GM18867 (cell line): ENCODE results near the gene RMND1.

Source experiments
- ATAC-seq: cut with Tn5 transposase; IDR thresholded peaks from one replicate; pipeline ENCODE4 v1.9.1; 2021; ENCODE audit warnings: mild to moderate bottlenecking, moderate library complexity; ENCODE audit not compliant: unreplicated experiment

RMND1 gene

DNA sequence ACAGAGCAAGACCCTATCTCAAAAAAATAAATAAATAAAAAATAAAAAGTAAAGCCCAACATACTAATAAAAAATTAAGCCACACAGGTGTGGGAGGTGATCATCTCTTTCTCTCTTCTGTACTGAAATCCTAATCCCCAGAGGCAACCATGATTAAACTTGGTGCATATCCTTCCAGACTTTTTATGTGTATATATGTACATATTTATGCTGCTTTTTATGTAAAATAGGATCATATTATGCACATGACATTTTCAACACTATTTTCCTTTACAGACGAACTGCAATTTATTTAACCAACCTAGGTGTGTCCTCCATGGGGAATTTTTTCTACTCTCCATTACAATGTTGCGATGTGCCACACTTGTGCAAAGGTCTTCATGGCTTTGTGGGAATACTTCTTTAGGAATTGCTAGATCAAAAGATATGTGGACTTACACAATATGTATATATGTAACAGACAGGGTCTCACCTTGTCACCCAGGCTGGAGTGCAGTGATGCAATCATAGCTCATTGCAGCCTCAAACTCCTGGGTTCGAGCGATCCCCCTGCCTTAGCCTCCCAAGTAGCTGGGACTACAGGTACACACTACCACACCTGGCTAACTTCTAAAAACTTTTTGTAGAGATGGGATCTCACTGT, 23.7 kb downstream of the RMND1 start:
- no peak for ATAC-seq

DNA sequence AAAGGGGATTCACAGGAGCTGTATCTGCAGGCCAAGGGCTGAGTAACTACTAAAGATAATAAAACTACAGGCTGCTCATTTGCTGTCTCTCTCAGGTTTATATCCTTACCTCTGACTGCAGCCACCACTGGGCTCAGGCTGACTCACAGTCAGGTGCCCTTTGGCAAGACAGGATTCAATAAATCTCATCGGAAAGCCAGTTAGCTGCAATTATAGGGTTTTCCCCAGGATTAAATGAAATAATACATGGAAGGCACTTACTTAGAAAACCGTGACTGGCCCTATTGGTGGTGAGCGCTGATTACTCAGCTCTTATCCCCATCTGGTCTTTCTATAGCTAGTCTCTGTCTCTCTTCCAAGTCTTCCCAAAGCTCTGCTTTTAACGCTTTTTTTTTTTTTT, 26.4 kb downstream of the RMND1 start:
- ATAC-seq, result no peak

- no peak for ATAC-seq
Measured at GRCh38 chr6:151422981-151423380, 28.9 kb downstream of the RMND1 start.

DNA sequence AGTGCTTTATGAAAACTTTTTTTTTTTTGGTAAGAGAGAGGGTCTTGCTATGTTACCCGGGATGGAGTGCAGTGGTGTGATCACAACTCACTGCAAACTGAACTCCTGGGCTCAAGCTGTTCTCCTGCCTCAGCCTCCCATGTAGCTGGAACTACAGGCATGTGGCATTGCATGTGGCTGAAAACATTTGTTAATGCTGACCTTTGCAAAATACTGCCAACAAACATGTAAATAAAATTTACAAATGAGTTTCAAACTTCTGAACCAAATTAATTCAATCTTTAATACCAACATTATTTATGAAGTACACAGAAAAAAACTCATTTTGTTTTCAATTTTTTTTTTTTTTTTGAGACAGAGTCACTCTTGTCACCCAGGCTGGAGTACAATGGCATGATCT, 34.4 kb downstream of the RMND1 start:
- no peak for ATAC-seq

- no peak for ATAC-seq
Measured at GRCh38 chr6:151414641-151415260, 37.2 kb downstream of the RMND1 start.

DNA sequence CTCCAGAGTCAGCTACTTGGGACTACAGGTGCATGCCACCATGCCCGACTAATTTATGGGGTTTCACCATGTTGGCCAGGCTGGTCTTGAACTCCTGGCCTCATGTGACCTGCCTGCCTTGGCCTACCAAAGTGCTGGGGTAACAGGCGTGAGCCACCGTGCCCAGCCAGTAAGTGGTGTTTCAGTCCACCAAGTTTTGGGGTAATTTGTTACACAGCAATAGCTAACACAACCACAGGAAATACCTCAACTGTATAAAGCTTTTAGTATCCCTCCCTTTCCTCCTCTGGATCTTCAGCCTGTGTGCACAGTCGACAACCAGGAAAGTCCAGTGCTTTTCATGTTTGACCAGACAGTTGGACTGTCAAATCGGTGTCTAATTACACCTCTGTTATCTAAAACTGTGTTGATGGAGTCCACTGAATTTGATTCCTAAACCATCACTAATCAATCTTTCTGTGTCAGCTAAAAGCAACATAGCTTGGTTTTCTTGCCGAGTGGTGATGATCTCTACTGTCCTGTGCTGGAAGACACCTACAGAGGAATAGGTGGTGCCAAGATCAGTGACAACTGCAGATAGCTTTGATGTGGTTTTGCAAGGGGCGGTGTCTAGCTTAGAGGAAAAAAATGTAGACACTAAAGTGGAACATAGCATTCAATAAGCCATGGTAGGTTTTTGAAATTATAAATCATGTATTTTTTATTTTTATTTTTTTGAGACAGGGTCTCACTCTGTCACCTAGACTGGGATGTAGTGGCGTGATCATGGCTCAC, 38.4 kb downstream of the RMND1 start:
- no peak for ATAC-seq

DNA sequence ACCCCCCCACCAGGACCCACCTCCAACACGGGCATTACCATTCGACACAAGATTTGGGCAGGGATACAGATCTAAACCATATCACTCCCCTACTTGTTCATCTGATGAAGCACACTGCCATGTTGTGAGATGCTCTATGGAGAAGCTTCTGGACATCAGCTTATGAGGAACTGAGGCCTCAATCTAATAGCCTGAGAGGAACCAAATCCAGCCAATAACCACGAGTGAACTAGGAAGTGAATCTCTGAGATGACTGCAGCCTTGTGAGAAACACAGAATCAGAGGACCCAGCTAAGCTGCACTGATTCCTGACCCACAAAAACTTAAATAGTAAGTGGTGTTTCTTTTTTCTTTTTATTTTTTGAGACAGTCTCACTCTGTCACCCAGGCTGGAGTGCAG, 39.0 kb downstream of the RMND1 start:
- no peak for ATAC-seq

DNA sequence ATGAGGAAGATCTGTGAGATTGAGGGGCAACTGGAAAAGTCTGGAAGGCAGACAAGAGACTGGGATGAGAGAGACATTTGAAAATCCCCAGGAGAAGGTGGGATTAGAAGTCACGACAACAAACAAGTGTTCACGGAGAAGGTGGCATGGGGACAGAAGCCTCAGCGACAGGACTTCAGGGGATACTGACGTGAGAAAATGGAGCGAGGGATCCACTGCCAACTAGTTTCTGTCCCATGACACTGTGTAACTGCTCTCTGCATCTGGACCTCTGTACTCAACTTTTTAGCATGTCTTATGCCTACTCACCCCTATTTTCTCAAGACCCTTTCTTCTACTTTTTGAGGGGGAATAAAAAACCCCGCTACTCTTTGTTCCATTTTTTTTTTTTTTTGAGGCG, 42.2 kb downstream of the RMND1 start:
- no peak for ATAC-seq

GRCh38 chr6:151409260-151409659, 42.7 kb downstream of the RMND1 start:
- no peak for ATAC-seq

DNA sequence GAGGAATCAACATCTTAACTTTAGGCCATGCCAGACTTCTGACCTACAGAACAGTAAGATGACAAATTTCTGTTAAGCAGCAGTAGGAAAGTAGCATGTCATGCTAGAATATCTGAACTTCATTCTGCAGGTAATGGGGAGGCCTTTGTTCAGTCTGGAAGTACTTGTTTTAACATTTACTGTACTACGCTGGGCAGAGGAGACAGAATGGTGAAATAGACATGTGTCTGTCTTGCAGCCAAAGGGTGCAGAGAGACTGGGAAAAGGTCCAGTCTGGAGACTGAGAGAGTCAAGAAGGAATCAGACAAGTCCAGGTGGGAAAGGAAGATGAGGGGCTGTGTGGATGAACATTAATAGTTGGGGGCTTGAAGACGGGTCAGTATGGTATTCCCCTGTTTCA, 43.1 kb downstream of the RMND1 start:
- ATAC-seq, result no peak

DNA sequence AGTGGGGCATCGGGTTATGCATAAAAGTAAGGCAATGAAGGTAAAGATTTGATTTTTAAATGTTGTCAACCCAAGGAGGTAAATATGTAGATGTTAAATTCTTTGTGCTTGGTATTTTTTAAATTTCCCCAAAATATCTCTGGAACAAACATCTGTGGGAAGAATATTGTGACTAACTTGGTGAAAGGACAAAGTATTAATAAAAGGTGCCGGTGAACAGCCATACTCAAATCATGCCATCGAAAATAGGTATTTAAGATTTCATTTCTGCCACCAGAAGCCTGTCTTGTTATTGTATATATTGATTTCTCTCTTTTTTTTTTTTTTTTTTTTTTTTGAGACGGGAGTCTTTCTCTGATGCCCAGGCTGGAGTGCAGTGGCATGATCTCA, 48.0 kb downstream of the RMND1 start:
- no peak for ATAC-seq

DNA sequence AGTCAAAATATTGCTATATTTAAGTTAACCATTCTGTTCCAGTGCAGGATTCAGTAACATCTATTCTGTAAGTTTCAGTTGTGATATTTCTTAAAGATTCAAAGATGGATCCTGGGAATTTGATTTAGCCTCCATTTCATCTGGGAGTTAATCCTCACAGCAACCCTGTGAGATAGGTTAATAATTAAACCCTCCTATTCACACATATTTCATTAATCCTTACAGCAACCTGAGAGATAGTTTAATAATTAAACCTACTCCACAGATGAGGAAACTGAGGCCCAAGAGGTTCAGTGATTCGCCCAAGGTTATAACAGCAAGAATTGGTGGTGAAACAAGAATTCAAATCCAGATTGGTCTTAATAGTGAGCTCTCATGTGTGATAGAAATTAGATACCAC, 49.7 kb downstream of the RMND1 start:
- no peak for ATAC-seq

DNA sequence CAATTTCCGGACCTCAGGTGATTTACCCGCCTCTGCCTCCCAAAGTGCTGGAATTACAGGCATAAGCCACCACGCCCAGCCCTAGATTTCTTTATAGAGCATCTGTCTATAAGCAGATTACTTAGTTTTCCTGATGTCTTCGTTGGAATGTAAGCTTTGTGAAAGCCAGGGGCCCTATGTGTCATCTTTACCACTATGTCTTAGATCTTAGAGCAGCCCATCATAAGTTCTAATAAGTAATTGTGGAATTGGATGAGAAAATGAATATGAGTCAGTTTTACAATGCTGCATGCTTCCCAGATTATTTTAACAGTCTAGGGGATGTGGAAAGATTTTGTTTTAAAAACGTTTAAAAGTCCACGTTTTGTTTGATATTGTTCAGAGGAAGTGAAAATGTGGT, 51.5 kb downstream of the RMND1 start:
- ATAC-seq, result no peak

DNA sequence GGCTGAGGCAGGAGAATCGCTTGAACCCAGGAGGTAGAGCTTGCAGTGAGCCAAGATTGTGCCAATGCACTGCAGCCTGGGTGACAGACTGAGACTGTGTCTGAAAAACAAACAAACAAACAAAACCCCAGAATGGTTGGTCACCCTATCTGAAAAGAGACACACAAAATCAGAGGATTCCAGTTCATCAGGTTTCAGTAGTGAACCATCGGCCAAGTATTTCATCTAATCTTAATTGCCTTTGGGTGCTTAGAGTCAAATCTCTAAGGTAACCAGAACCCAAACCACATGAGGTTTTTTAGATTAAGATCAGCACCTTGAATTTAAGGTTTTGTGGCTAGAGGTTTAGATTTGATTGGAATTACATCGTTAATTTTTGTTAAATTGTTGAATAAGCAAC, 52.2 kb downstream of the RMND1 start:
- no peak for ATAC-seq

DNA sequence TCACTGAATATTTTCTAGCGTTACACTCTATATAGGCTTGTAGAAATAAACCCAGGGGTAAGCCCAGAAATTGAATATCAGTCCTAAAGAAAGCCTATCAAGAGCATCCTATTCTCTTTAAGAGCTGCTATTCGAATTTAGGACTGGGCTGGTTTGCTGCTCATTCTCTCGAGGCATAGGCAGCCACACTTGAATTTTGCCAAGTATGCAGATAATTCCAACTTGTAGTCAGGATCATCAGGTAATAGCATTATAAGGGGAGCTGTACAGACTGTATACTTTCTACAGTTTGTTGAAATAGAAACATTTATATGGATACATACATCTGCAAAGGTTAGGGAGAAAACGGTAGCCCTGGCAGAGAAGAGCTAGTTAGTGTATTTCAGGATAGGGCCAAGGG, 58.5 kb downstream of the RMND1 start:
- no peak for ATAC-seq

GRCh38 chr6:151392427-151392826, 59.5 kb downstream of the RMND1 start:
- ATAC-seq, result no peak

- ATAC-seq, result peak; percentile 9
Measured at GRCh38 chr6:151391471-151392413, 60.2 kb downstream of the RMND1 start, which contains the start of gene ZBTB2. TSS of gene ZBTB2 (minus strand) at chr6:151391559. CDS start at chr6:151373637, 17,922 bp downstream.

- ATAC-seq, result peak; percentile 15
Measured at GRCh38 chr6:151390851-151391470, 61.0 kb downstream of the RMND1 start.

DNA sequence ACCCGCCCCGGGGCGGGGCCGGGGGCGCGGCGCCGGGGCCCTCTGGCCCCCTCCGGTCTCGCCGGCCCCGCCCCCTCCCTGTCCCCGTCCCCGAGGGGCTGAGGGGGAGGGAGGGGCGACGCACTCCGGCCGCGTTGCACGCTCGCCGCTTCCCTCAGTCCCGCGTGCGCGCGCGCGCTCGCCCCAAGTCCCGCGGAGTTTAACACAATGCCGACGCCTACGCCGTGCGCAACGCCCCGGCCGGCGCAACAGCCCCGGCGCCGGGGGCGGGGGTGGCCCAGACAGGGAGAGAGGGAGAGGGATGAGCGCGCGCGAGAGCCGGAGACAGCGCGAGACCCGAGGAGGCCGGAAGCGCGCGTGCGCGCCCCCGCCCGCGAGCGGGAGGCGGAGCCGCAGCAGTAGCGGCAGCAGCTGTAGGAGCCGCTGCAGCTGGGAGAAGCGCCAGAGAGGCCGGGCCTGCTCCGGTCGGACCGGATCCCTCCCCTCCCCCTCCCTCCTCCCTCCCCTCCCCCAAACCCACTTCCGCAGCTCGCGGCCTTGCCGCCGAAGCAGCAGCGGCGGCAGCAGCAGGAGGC, 61.6 kb downstream of the RMND1 start:
- ATAC-seq, result peak; percentile 78

DNA sequence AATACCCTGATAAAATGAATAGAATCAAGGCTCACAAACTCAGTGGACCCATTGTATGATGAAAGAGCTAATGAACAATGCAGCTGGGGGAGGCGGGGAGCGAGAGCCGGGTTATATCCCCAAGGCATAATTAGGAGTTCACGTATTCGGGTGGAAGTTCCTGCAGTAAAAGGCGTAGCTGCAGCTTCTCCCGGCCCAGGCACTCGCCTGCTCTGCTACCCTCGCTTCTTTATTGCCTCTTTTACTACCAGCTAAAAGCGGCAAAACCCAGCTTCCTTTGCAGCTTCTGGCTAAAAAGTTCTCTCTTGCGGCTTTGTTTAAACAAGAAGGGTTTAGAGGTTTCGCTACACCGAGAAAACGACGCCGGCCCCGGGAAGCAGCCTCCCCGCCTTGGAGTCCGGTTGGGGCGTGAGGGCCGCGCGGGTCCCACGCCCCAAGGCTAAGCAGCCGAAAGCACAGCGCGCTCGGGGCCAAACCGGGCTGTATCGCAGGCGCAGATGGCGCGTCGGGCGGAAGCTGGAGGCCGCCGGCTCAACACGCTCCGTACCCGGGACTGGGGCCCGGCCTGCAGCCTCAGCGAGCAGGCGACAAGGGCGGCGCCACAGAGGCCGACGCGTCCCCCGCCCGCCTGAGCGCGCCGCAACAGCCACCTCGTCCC, 62.2 kb downstream of the RMND1 start:
- ATAC-seq, result peak; percentile 71
